Right lobe of liver (tissue), 4 donors: ENCODE data around the gene TLE6.

Experiments used
- CTCF ChIP-seq, 4 donors: fragments of 200-600 bp in 3 of 4; fragments of 450-650 bp in 1 of 4; IDR thresholded peaks; one replicate each; pipeline versions ENCODE4 v1.5.1 to v1.8.0; 2016 to 2022; ENCODE audit warnings: antibody characterized with exemption in 4 of 4, mild to moderate bottlenecking in 2 of 4
- POLR2A ChIP-seq: fragments of 450-650 bp; IDR thresholded peaks from one replicate; pipeline ENCODE4 v1.6.1; 2017; ENCODE audit warnings: antibody characterized with exemption, mild to moderate bottlenecking
- donor health status: DM: no; HTN: no; CAD: no.
- donor health status: DM: no; HTN: no; CAD: no.
- donor health status: DM: no; HTN: yes; CAD: no.

- no peak for TF ChIP-seq CTCF (IDR thresholded peaks at IDR 0.05)
- TF ChIP-seq POLR2A, result no peak
These were observed 4.5 kb downstream of the TLE6 start for GRCh38 chr19:2981898-2982297.
